Measurements from ENCODE around the gene LUC7L3.

GRCh38 chr17:50802609-50803571, 83.5 kb downstream of the LUC7L3 start:
- TF ChIP-seq, protein P1, sequence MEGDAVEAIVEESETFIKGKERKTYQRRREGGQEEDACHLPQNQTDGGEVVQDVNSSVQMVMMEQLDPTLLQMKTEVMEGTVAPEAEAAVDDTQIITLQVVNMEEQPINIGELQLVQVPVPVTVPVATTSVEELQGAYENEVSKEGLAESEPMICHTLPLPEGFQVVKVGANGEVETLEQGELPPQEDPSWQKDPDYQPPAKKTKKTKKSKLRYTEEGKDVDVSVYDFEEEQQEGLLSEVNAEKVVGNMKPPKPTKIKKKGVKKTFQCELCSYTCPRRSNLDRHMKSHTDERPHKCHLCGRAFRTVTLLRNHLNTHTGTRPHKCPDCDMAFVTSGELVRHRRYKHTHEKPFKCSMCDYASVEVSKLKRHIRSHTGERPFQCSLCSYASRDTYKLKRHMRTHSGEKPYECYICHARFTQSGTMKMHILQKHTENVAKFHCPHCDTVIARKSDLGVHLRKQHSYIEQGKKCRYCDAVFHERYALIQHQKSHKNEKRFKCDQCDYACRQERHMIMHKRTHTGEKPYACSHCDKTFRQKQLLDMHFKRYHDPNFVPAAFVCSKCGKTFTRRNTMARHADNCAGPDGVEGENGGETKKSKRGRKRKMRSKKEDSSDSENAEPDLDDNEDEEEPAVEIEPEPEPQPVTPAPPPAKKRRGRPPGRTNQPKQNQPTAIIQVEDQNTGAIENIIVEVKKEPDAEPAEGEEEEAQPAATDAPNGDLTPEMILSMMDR (IDR thresholded peaks at IDR 0.05), result no peak
- TF ChIP-seq POLR2A (IDR thresholded peaks at IDR 0.05), result no peak
